DMS79 (cell line): Measurements from ENCODE around the gene RPRD1A.
A peak's percentile ranks its signal among the peaks of the same experiment; 100 is the strongest.
"Not testable (repeated sequence)": the region's sequence is repeated elsewhere in the genome, so short reads cannot be mapped to it uniquely, and the experiment has no call there.

Experiments used
- DNase-seq: peaks from one replicate; lab custom pipeline; 2025; lab: John Stamatoyannopoulos, UW

Gene RPRD1A

DNA sequence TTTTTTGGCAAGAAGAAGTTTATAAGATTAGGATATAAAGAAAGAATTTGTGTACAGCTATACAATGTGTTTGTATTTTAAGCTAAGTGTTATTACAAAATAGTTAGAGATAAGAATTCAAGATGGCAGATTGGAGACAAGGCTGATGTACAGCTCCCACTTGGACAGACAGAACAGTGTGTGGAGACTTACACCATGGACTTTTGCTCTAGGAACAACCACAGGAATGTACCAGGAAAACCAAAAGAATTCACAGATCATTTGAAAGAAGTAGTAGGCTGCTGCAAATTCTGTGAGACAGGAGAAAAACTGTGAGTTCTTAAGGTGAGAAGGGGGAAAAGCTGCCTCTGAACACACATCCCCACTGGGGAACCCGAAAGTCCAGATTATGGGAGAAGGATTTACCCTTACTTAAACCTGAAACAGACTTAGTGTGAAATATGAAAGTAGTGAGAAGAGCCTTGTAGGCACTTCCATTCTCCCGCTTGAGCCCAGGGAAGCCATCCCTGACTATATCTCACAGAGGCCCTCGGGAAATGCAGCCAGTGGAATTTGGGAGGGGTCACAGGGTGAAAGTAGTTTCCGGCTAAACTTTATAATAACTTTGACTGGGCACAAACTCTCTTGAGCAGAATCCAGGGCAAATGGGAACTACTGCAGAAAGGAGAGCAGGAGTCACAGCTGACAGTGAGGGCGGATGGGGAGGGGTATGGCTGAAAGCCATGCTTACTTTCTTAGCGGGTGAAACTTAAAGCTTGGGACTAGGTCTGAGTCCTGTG, 11.6 kb upstream of the RPRD1A start:
- no peak for DNase-seq

DNA sequence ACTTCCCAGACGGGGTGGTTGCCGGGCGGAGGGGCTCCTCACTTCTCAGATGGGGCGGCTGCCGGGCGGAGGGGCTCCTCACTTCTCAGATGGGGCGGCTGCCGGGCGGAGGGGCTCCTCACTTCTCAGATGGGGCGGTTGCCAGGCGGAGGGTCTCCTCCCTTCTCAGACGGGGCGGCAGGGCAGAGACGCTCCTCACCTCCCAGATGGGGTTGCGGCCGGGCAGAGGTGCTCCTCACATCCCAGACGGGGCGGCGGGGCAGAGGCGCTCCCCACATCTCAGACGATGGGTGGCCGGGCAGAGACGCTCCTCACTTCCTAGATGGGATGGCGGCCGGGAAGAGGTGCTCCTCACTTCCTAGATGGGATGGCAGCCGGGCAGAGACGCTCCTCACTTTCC, 10.4 kb upstream of the RPRD1A start:
- DNase-seq: not testable (repeated sequence)

DNA sequence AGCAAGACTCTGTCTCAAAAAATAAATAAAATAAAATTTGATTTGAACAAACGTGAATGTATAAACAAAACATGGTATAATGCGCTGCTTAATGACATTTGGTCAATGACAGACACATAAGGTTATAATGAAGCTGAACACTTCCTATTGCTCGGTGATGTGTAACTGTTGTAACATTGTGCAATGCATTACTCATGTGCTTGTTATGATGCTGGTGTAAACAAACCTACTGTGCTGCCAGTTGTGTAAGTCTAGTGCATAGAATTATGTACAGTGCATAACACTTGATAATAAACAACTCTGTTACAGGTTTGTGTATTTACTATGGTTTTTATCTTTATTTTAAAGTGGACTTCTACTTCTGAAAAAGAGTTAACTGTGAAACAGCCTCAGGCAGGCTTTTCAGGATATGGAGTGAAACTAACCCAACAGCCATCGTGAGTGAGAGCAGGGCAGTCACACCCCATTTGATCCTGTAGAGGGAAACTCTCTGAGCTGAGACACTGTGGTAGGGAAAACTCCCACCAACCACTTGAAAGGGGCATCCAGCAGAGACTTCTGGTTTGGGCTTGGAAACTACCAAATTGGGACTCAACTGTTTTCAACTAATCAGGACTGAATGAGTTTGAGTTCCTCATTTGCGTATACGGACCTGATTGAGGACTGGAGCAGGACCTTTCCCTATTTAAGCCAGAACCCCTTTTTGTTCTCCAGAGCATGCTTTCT, 8.7 kb upstream of the RPRD1A start:
- DNase-seq: peak; percentile 93

DNA sequence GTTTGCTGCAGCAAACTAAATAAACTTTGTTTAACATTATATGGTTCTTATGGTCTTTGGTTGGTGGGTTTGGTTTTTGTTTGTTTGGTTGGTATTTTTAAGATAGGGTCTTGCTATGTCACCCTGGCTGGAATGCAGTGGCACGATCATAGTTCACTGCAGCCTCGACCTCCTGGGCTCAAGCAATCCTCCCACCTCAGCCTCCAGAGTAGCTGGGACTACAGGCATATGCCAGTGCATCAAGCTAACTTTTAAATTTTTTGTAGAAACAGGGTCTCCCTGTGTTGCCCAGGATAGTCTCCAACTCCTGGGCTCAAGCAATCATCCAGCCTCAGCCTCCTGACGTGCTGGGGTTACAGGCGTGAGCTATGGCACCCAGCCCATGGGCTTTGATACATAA, 7.1 kb upstream of the RPRD1A start:
- no peak for DNase-seq

DNA sequence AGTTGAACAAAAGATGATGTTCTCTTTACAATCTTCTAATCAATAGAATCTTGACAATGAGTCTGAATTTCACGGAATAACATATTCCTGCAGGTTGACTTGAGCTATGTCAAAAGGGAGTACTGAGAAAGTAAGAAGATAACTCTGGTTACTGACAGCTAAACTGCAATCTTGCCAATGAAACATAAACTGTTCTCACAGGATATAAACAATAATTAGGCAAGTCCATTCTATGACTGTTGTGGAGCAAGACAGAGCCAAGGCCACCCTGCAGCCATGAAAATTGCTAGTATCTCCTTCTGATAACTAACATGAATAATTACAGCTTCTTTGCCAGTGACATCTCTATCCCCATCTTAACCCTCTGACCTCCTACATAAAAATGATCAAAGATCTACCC, 6.3 kb upstream of the RPRD1A start:
- DNase-seq: no peak

DNA sequence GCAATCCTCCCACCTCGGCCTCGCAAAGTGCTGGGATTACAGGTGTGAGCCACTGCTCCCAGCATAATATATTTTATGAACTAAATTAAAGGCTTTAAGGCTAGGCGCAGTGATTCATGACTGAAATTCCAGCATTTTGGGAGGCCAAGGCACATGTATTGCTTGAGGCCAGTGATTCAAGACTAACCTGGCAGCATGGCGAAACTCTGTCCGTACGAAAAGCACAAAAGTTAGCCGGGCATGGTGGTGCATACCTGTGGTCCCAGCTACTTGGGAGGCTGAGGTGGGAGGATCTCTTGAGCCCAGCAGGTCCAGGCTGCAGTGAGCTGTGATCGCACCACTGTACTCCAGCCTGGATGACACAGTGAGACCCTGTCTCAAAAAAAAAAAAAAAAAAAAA, 5.0 kb upstream of the RPRD1A start:
- DNase-seq: not testable (repeated sequence)

DNA sequence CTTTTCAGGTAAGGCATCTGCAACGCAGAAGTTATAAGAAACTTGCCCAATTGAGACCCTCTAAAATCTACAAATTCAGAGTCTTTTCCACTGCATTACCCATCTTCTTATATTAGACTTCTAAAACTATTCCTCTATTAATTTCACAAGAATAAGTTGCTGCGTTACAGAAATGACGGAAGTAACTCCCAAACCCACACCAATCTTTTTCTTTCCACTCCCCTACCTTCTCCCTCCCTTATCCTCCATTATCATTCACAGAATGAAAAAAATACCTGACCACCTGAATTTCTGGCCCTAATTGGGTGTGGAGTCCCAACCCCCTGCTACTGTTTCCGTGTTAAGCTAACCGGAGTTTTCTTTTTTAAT, 689 bp downstream of the RPRD1A start:
- DNase-seq: no peak

DNA sequence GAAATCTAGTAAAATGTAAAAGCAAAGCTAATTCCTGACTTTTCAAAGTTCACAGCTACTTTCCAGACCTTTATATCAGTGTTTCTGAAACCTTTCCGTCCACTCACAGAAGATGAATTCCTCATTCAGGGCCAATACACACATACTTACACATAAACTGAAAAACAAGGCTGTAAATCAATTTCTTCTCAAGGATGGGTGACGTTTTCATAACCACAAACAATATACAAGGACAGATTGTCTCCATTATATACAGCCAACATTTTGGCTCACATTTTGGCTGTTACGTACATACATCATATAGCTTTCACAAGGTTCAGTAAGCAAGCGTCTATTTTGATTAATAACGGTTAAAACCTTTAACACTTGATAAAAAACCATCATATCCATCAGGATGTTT, 1.4 kb downstream of the RPRD1A start:
- no peak for DNase-seq

DNA sequence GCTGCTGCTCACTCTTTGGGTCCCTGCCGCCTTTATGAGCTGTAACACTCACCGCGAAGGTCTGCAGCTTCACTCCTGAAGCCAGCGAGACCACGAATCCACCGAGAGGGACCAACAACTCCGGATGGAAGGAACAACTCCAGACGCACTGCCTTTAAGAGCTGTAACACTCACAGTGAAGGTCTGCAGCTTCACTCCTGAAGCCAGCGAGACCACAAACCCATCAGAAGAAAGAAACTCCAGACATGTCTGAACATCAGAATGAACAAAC, 2.6 kb downstream of the RPRD1A start:
- DNase-seq: not testable (repeated sequence)

DNA sequence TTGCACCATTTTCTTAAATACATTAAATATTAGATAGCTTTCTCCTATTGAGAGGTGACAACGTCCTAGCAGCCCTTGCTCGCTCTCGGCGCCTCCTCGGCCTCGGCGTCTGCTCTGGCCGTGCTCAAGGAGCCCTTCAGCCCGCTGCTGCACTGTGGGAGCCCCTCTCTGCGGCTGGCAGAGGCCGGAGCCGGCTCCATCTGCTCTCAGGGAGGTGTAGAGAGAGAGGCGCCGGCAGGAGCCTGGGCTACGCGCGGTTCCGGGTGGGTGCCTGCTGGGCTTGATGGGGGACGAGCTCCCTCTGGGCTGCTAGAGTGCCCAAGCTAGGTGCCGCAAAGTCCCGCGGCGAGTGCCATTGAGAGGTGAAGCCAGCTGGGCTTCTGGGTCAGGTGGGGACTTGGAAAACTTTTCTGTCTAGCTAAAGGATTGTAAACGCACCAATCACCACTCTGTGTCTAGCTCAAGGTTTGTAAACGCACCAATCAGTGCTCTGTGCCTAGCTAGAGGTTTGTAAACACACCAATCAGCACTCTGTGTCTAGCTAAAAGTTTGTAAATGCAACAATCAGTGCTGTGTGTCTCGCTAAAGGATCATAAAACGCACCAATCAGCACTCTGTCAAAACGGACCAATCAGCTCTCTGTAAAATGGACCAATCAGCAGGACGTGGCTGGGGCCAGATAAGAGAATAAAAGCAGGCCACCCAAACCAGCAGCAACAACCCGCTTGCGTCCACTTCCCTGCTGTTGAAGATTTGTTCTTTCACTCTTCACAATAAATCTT, 3.1 kb downstream of the RPRD1A start:
- no peak for DNase-seq

DNA sequence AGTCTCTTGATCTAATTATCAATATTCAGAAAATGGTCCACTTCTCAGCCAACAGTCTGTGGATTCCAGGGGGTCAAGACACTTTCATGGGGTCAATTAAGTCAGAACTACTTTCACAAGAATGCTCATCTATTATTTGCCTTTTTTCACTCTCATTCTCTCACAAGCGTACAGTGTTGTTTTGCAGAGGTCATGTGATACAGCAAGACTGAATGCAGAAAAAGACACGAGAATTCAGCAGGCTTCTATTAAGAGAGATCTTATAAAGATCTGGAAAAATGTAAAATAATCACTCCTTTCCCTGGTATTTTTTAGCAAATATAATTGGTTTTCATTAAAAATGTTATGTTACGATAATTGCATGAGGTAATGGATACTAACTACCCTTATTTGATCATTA, 8.7 kb downstream of the RPRD1A start:
- no peak for DNase-seq

DNA sequence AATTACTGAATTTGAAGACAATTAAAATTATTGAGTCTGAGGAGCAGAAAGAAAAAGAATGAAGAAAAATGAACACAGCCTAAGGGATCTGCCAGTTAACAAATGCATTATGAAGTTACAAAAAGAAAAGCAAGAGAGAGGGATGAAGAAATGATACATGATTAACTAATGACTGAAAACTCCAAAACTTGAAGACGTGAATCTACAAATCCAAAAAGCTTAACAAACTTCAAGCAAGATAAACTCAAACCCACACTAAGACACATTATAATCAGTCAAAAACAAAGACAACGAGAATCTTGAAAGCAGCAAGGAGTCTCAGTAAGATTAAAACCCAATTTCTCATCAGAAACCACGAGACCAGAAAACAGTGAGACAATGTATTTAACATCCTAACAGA, 15.6 kb downstream of the RPRD1A start:
- DNase-seq: no peak

DNA sequence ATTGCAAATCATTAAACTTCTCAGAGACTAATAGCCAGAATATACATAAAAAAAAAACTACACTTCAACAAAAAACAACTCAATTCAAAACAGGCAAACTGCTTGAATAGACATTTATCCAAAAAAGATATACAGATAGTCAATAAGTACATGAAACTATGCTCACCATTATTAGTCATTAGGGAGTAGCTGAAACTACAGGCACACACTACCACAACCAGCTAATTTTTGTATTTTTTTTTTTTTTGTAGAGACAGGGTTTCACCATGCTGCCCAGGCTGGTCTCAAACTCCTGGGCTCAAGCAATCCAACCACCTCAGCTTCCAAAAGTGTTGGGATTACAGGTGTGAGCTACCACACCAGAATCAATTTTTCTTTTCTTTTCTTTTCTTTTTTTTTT, 16.9 kb downstream of the RPRD1A start:
- no peak for DNase-seq

DNA sequence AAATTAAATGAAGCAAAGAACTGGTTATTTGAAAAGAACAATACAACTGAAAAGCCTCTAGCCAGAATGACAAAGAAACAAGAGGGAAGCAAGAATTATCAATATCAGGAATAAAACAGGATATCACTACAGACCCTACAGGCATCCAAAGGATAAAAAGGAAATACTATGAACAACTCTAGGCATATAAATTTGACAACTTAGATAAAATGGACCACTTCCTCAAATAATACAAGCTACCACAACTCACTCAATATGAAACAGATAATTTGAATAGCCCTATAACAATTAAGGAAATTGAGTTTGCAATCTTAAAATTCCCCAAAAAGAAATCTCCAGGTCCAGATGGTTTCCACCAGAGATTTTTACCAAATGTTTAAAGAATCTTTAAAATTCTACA, 19.8 kb downstream of the RPRD1A start:
- no peak for DNase-seq

DNA sequence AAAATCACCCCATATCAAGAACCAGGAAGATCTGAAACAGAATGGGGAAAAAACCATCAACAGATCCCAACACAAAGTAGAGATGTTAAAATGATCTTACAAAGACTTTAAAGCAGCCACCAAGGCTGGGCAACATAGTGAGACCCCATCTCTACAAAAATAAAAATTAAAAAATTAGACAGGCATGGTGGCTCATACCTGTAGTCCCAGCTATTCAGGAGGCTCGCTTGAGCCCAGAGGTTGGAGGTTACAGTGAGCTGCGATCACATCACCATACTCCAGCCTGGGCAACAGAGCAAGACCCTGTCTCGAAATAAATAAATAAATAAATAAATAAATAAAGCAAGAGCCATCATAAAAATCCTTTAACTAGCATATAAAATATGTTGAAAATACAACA, 20.5 kb downstream of the RPRD1A start:
- DNase-seq: no peak

DNA sequence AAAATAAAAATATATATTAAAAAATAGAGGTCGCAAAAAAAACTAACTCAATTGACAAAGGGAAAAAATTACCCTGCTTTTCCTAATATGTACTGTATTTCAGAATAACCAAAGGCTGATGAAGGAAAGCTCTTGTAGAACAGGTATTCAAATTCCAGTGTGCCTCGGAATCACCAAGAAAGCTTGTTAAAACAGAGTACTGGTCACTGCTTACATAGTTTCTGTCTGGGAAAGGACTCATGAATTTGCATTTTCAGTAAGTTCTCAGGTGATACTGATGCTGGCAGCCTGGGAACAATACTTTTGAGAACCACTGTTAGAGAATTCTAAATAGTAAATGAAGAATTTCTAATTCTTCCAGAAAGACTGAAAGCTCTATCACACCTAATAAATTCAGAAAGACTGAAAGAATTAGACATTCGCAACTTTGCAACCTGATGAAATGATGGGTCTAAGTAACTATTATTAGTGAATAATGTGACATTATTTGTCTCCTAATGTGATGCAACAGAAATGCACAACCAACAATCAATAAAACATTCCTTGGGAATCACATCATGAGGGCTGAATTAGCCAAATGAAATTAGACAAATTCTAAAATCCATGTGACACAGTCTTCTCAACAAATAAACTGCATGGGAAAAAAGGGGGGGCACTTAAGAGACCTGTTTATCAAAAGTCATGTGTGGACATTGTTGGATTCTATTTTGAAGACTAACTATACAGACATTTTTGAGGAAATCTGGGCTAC, 21.9 kb downstream of the RPRD1A start:
- no peak for DNase-seq

DNA sequence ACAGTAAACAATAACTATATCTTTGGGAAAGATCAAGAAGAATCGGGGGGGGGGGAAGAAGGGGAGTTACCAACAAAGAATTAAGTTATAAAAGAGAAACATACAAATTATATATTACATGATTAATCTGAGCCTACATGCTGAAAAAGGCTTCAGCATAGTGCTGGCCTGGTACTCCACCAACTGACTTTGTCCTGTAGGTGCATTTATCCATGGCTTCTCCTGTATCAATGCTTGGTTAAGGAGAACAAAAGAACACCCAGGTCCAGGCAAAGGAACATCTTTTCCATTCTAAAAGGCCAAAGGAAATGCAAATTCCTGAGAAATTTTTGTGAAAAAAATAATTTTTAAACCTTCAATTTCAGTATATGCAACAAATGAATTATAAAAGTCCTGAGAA, 24.2 kb downstream of the RPRD1A start:
- no peak for DNase-seq

DNA sequence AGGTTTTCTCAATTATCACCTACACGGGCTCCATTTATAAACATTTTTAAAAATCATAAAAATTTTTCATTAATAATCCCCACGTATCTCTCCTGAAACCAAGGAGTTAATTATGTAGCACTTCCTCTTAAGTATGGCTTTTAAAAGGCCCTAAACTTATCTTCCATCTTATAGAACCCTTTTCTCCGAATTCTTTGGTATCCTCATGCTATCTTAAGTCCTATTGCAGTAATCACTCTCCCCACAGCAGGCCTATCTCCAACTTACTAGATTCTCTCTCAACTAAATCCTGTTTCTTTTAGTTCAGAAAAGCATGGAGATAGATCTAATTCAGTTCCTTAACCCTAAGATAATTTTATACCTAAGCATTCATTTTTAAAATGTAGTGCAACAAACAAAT, 26.2 kb downstream of the RPRD1A start:
- no peak for DNase-seq

DNA sequence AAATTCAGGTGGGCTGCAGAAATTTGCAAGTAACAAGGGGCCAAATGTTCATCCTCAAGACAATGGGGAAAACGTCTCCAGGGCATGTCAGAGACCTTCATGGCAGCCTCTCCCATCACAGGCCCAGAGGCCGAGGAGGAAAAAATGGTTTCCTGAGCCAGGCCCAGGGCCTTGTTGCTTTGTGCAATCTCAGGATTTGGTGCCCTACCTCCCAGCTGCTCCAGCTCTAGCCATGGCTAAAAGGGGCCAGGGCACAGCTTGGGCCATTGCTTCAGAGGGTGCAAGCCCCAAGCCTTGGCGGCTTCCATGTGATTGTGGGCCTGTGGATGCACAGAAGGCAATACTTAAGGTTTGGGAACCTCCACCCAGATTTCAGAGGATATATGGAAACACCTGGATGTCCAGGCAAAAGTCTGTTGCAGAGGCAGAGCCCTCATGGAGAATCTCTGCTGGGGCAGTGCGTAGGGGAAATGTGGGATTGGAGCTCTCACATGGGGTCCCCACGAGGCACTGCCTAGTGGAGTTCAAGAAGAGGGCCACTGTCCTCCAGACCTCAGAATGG, 29.2 kb downstream of the RPRD1A start:
- DNase-seq: no peak

DNA sequence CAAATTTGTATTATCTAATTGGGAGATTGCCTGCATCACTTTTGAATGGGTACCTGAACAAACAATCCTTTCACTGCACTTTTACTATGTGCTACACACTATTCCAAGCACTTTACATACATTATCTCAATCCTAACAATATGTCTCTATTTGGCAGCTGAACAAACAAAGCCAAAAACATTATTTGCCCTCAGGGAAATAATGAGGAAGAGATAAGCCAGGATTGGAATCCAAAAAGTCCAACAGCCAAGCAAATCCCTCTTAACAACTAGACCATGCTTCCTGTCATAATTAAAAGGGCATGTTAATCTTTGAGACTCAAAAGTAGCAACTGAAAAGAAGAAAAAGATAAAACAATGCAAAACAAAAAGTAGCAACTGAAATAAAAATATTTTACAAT, 32.1 kb downstream of the RPRD1A start:
- peak; percentile 16 for DNase-seq

DNA sequence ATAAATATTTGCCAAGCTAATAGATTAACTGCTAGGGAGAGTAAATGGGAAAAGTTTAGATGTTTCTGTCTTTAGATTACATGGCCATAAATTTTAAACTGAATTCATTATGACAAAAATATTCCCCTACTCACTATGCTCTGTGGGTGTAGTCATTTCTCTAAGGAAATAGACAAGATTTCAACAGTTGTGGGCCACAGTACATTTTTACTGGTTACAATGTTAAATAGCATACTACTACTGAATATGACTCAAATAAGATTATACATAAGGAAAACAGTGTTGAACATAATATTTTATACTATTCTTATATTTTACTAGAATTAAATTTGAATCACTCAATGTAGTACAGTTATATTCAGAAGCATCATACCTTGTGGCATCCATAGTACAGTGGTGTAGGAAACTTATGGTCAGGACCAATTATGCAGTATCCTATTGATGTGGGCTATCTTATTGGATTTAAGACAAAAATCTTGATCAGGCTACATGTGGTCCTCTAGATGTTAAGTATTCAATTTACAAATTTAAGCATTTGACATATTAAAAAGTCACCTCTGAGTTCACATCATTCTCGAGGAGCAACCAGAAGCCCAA, 33.0 kb downstream of the RPRD1A start:
- DNase-seq: no peak

DNA sequence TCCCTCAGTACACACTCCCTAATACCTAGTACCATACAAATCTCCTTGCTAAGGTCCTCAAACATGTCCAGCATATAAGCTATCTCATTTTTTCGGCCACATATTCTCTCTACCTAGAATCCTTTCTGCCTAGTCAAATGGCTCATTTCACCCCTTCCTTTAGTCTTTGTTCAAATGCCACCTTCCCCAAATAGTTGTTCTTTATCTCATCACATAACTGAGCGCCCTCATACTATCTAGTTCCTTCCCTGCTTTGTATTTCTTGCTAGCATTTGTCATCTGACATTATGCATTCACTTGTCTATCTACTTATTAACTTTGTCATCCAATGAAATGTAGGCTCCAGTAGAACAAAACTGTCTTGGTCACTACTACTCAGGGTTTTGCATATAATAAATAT, 35.5 kb downstream of the RPRD1A start:
- no peak for DNase-seq
